Endothelial cell of umbilical vein (primary cell): ENCODE measurements around the gene ANKRD28. TPM values are rescaled to one million over a fixed set of nuclear protein-coding genes. Genes with fewer than 3 reads are reported as not detected.

Experiments
- BruUV-seq: library from RNA; stranded (reverse); fragments of 400-500 nt; replicated peaks from 2 replicates; lab custom pipeline; 2021; lab: Mats Ljungman, UMichigan
- CTCF ChIA-PET: fragments of 300-600, 350-600 bp; sonication (Branson Sonifier 250); formaldehyde crosslinking; loops from one replicate; lab custom pipeline; 2021; ENCODE audit warnings: antibody characterized with exemption, inconsistent platforms; lab: Charles Lee
- POLR2A ChIA-PET: fragments of 300-600, 350-600 bp; sonication (Branson Sonifier 250); formaldehyde crosslinking; loops from one replicate; lab custom pipeline; 2021; ENCODE audit warnings: antibody characterized with exemption, inconsistent platforms; lab: Charles Lee
- DNase-seq: peaks from one replicate; pipeline ENCODE4 v3.0.0-alpha.2; 2011; ENCODE audit warnings: low read depth, low spot score
- FAIRE-seq: peaks from 2 replicates; lab custom pipeline; 2011; peaks lifted over from hg19 to GRCh38; lab: Jason Lieb, UNC
- H2AFZ ChIP-seq: 2 replicates; pipeline ENCODE4 v1.6.0; 2012; ENCODE audit warnings: low read depth, low read length, control low read depth, inconsistent platforms
- H3K27ac ChIP-seq: 2 replicates; pipeline ENCODE4 v1.5.1; 2011; ENCODE audit warnings: low read depth, mild to moderate bottlenecking, control low read depth, low read length, moderate library complexity; ENCODE audit not compliant: insufficient read depth
- H3K27me3 ChIP-seq, 2 experiments: 2 replicates each; pipeline versions ENCODE4 v1.6.0 to v1.6.1; 2011; ENCODE audit warnings: low read length in 2 of 2, mixed read lengths in 1 of 2; ENCODE audit not compliant: control insufficient read depth in 2 of 2, insufficient read depth in 2 of 2
- H3K36me3 ChIP-seq, 2 experiments: 2 replicates in 1 of 2; 3 replicates in 1 of 2; pipeline ENCODE4 v1.5.1; 2011; ENCODE audit warnings: low read length in 2 of 2, mild to moderate bottlenecking in 1 of 2, moderate library complexity in 1 of 2; ENCODE audit not compliant: control insufficient read depth in 2 of 2, insufficient read depth in 2 of 2; ENCODE audit errors: extremely low read depth in 1 of 2
- H3K4me1 ChIP-seq: 3 replicates; pipeline ENCODE4 v1.5.1; 2011; ENCODE audit warnings: mild to moderate bottlenecking, low read length; ENCODE audit not compliant: control insufficient read depth, insufficient read depth; ENCODE audit errors: extremely low read depth
- H3K4me2 ChIP-seq: 2 replicates; pipeline ENCODE4 v1.6.1; 2011; ENCODE audit warnings: low read length, control low read depth, mixed read lengths; ENCODE audit not compliant: insufficient read depth
- H3K4me3 ChIP-seq, 3 experiments: fragments of 200-600 bp in 1 of 3; sonication (generic), shearing (Covaris generic) in 1 of 3; replicated peaks in 1 of 3; 2 replicates each; pipeline ENCODE4 v1.5.1; 2011 to 2016; ENCODE audit warnings: control low read depth in 3 of 3, low read length in 3 of 3, mild to moderate bottlenecking in 2 of 3, inconsistent platforms in 1 of 3, low read depth in 1 of 3, moderate library complexity in 1 of 3; ENCODE audit not compliant: insufficient read depth in 1 of 3
- H3K79me2 ChIP-seq: 2 replicates; pipeline ENCODE4 v1.6.0; 2012; ENCODE audit warnings: low read length, inconsistent platforms; ENCODE audit not compliant: control insufficient read depth, insufficient read depth
- H3K9ac ChIP-seq: replicated peaks from 2 replicates; pipeline ENCODE3; 2011; ENCODE audit warnings: low read length, control low read depth; ENCODE audit not compliant: insufficient read depth; ENCODE audit errors: extremely low read depth
- H3K9me1 ChIP-seq: replicated peaks from 3 replicates; pipeline ENCODE4 v1.6.0; 2011; ENCODE audit warnings: mild to moderate bottlenecking, low read length; ENCODE audit not compliant: control insufficient read depth, insufficient read depth; ENCODE audit errors: extremely low read depth
- H3K9me3 ChIP-seq: replicated peaks from 2 replicates; pipeline ENCODE4 v1.5.1; 2012; ENCODE audit warnings: low read length, inconsistent platforms; ENCODE audit not compliant: control insufficient read depth, insufficient read depth
- H4K20me1 ChIP-seq: replicated peaks from 2 replicates; pipeline ENCODE3; 2011; ENCODE audit warnings: mild to moderate bottlenecking, low read length; ENCODE audit not compliant: control insufficient read depth, insufficient read depth; ENCODE audit errors: extremely low read depth
- CTCF ChIP-seq, 2 donors: IDR thresholded peaks; 1 replicate in 1 of 2; 2 replicates in 1 of 2; pipeline ENCODE4 v1.5.1; 2011; ENCODE audit warnings: low read length in 2 of 2, mild to moderate bottlenecking in 2 of 2, moderate library complexity in 2 of 2, control low read depth in 1 of 2, inconsistent platforms in 1 of 2, low read depth in 1 of 2; ENCODE audit not compliant: insufficient read depth in 1 of 2; ENCODE audit errors: extremely low read depth in 1 of 2
- EZH2 ChIP-seq: IDR thresholded peaks from 2 replicates; pipeline ENCODE4 v1.6.1; 2012; ENCODE audit warnings: borderline replicate concordance, low read depth, mild to moderate bottlenecking, moderate library complexity, low read length, inconsistent platforms; ENCODE audit not compliant: severe bottlenecking
- FOS ChIP-seq: IDR thresholded peaks from 2 replicates; pipeline ENCODE4 v1.6.1; 2011; ENCODE audit warnings: mild to moderate bottlenecking, low read length, moderate library complexity, borderline replicate concordance; ENCODE audit not compliant: insufficient read depth
- GATA2 ChIP-seq: IDR thresholded peaks from 2 replicates; pipeline ENCODE4 v1.7.0; 2011; ENCODE audit warnings: low read depth, mild to moderate bottlenecking, moderate library complexity, mixed read lengths, low read length; ENCODE audit not compliant: insufficient read length, insufficient read depth
- JUN ChIP-seq: IDR thresholded peaks from 2 replicates; pipeline ENCODE4 v1.6.1; 2011; ENCODE audit warnings: borderline replicate concordance, low read depth; ENCODE audit not compliant: insufficient read length, insufficient read depth
- MAX ChIP-seq: IDR thresholded peaks from 2 replicates; pipeline ENCODE4 v1.6.1; 2011; ENCODE audit not compliant: insufficient read depth, insufficient read length
- MYC ChIP-seq: IDR thresholded peaks from one replicate; pipeline ENCODE4 v1.6.1; 2011; ENCODE audit warnings: mild to moderate bottlenecking, low read depth, low read length
- POLR2A ChIP-seq: IDR thresholded peaks from 2 replicates; pipeline ENCODE4 v1.6.1; 2012; ENCODE audit warnings: low read depth, mild to moderate bottlenecking, control low read depth, low read length
- POLR2AphosphoS5 ChIP-seq: IDR thresholded peaks from 2 replicates; pipeline ENCODE4 v1.6.1; 2012; ENCODE audit warnings: low read depth, mild to moderate bottlenecking, control low read depth, low read length, moderate library complexity; ENCODE audit not compliant: insufficient read depth
- dilution Hi-C: fragments of 300-500 bp; cut with MboI; formaldehyde crosslinking; loops from one replicate; pipeline ENCODE4 v1.15.0; 2019; ENCODE audit warnings: low sequenced_read_pairs; ENCODE audit not compliant: extremely low pct_ligation_motif_present
- intact Hi-C: fragments of 100-400 bp; cut with micrococcal nuclease; formaldehyde crosslinking; loops from one replicate; pipeline ENCODE4 v1.10.0; 2022
- polyA plus RNA-seq, 4 experiments: library from polyadenylated mRNA; depleted of rRNA in 3 of 4; stranded (reverse) in 3 of 4; unstranded in 1 of 4; fragments of >200 nt; gene quantifications; 2 replicates each; pipeline versions ENCODE4 v1.2.1 to v1.2.3, GENCODE V29; 2011 to 2012; ENCODE audit warnings: missing spikeins in 1 of 4
- total RNA-seq: library from RNA; stranded (reverse); gene quantifications from 2 replicates; pipeline ENCODE4 v1.2.3, GENCODE V29; 2021

Gene ANKRD28
- total and polyA plus RNA-seq, 2 donors (not counting 3 experiments of a cell fraction or from before 2014, with no cell fraction given) = 36.7 to 97.3 TPM

- dilution Hi-C loops (no loop called here), intact Hi-C loops (no loop called here)
- no peak overlapping the region for H3K4me2 ChIP-seq
- ChIA-PET CTCF (interaction anchor here (0.6 to 3.1 kb wide), 5 partner anchors 10 to 249 kb away, joined by 3 to 13 read pairs (median 3); no protein-coding TSS in a partner anchor), POLR2A (no interaction called here)
- DNase-seq (no peak), FAIRE-seq (no peak)
- H3K27ac ChIP-seq = no peak overlapping the region
- peaks cover 21% of the 10 kb centered on the region for H3K79me2 ChIP-seq
- H3K9me1 ChIP-seq = no peaks in the 10 kb centered on the region
- no peaks in the 10 kb centered on the region for H3K9me3 ChIP-seq
- no peaks in the 10 kb centered on the region for H4K20me1 ChIP-seq
- H3K4me3 ChIP-seq = no peak overlapping the region
- no peak overlapping the region for H3K9ac ChIP-seq
- BruUV-seq = no TSS peak
- H3K4me1 ChIP-seq = peaks cover 18% of the 10 kb centered on the region
- no peaks in the 10 kb centered on the region for H3K27me3 ChIP-seq
- no peaks in the 10 kb centered on the region for H3K36me3 ChIP-seq
- H2AFZ ChIP-seq = no peak overlapping the region
- TF ChIP-seq FOS = no peak
Observed at GRCh38 chr3:15800780-15801179, 3.0 kb upstream of the ANKRD28 start.

- POLR2A ChIA-PET = no interaction called here
- no peaks in the 10 kb centered on the region for H3K9me1 ChIP-seq
- H3K4me3 ChIP-seq = no peak overlapping the region
- no peak overlapping the region for H3K4me2 ChIP-seq
- no TSS peak for BruUV-seq
- intact Hi-C loops = no loop called here
- H3K27me3 ChIP-seq = no peaks in the 10 kb centered on the region
- H3K79me2 ChIP-seq = peaks cover 26% of the 10 kb centered on the region
- no peaks in the 10 kb centered on the region for H3K9me3 ChIP-seq
- CTCF ChIA-PET = interaction anchor here (0.9 to 3.1 kb wide), 2 partner anchors 12 to 170 kb away, joined by 4 to 13 read pairs; no protein-coding TSS in a partner anchor
- TF ChIP-seq CTCF (IDR thresholded peaks at IDR 0.05; ENCODE audit: extremely low read depth in 1 of 2, insufficient read depth in 1 of 2, low read depth in 1 of 2, low read length in 2 of 2) (no peak), JUN (no peak), FOS (no peak), MYC (no peak), POLR2AphosphoS5 (no peak), MAX (no peak), GATA2 (no peak), EZH2 (no peak), POLR2A (no peak)
- H3K4me1 ChIP-seq = peaks cover 13% of the 10 kb centered on the region
- H4K20me1 ChIP-seq = no peaks in the 10 kb centered on the region
- dilution Hi-C loops = no loop called here
- H3K27ac ChIP-seq = no peak overlapping the region
- FAIRE-seq (no peak), DNase-seq (no peak)
- no peaks in the 10 kb centered on the region for H3K36me3 ChIP-seq
- no peak overlapping the region for H2AFZ ChIP-seq
- H3K9ac ChIP-seq = no peak overlapping the region
Observed at GRCh38 chr3:15800327-15800726, 2.5 kb upstream of the ANKRD28 start.
